ENCODE measurements around the gene ATP5ME.

DNA sequence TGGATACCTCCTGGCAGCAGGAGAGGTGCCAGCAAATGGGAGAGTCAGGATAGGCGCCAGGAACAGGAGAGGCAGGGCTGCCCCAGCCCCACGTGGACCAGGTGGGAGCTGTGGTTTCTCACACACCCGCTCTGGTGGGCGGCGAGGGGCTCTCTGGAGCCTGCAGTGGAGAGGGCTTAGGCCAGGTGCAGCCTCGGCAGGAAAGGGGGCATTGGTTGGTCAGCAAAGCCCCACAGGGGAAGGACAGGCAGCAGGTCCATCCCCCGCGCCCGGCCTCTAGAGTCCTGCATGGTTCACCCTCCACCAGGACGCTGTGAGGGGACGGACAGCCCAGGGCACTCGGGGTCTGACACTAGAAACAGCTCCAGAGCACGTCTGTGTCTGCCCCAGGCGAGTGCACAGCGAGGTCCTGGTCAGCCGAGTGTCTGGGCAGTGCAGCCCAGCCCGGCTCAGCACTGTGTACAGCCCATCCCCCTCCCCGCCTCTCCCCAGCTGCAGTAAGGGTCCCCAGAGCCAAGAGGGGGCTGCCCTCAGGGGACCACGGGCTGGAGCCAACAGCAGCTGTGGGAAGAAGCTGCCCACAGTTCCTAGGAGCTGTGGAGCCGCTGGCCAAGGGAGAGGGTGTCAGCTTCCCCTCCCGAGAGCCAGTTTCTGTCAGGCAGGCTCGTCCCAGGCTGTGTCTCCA is 8.2 kb downstream of the ATP5ME start:
- TF ChIP-seq, protein P1, sequence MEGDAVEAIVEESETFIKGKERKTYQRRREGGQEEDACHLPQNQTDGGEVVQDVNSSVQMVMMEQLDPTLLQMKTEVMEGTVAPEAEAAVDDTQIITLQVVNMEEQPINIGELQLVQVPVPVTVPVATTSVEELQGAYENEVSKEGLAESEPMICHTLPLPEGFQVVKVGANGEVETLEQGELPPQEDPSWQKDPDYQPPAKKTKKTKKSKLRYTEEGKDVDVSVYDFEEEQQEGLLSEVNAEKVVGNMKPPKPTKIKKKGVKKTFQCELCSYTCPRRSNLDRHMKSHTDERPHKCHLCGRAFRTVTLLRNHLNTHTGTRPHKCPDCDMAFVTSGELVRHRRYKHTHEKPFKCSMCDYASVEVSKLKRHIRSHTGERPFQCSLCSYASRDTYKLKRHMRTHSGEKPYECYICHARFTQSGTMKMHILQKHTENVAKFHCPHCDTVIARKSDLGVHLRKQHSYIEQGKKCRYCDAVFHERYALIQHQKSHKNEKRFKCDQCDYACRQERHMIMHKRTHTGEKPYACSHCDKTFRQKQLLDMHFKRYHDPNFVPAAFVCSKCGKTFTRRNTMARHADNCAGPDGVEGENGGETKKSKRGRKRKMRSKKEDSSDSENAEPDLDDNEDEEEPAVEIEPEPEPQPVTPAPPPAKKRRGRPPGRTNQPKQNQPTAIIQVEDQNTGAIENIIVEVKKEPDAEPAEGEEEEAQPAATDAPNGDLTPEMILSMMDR (IDR thresholded peaks at IDR 0.05; ENCODE audit: borderline replicate concordance, extremely low read depth, low read length, poor library complexity, severe bottlenecking) = no peak
- no peak for TF ChIP-seq EZH2 (IDR thresholded peaks at IDR 0.05; ENCODE audit: borderline replicate concordance, low read depth, low read length, severe bottlenecking)

Data from DND-41 (cell line).